K562 (cell line): Measurements from ENCODE around the gene SELENOO. TPM values are rescaled to one million over a fixed set of nuclear protein-coding genes. Genes with fewer than 3 reads are reported as not detected.

ENCODE experiments used
- ATAC-seq: fragments of 200-7000 bp; cut with Tn5 transposase; 3 replicates; pipeline ENCODE4 v1.9.1; 2020; ENCODE audit warnings: moderate library complexity
- BruUV-seq: library from RNA; stranded (reverse); fragments of 400-500 nt; replicated peaks from 2 replicates; lab custom pipeline; 2021; lab: Mats Ljungman, UMichigan
- CTCF ChIA-PET: fragments of 300-600 bp; formaldehyde crosslinking; extraction: SDS; loops from one replicate; lab custom pipeline; 2021; ENCODE audit warnings: low intra/inter-chr PET ratio; lab: Yijun Ruan, JAX
- POLR2A ChIA-PET: fragments of 300-600, 350-650 bp; sonication (Branson Sonifier 250); formaldehyde crosslinking; extraction: SDS; loops from one replicate; lab custom pipeline; 2021; ENCODE audit warnings: antibody characterized with exemption, inconsistent platforms; lab: Yijun Ruan, JAX
- DNase-seq, 4 experiments: peaks; one replicate each; pipeline versions ENCODE4 v3.0.0 to v3.0.0-alpha.2; 2011 to 2018; ENCODE audit warnings: low spot score in 3 of 4, mixed read lengths in 3 of 4; ENCODE audit errors: extremely low read depth in 1 of 4
- FAIRE-seq: peaks from 2 replicates; lab custom pipeline; 2011; peaks lifted over from hg19 to GRCh38; lab: Jason Lieb, UNC
- H2AFZ ChIP-seq: 2 replicates; pipeline ENCODE4 v1.6.0; 2011; ENCODE audit warnings: low read depth, low read length, control low read depth, inconsistent platforms
- H3K27ac ChIP-seq: fragments of 200-600 bp; 3 replicates; pipeline ENCODE4 v1.8.0; 2011; ENCODE audit warnings: low read depth, mild to moderate bottlenecking, control low read depth, inconsistent platforms, low read length, moderate library complexity, mixed read lengths; ENCODE audit errors: extremely low read depth
- H3K27me3 ChIP-seq, 2 experiments: fragments of 300-600 bp in 1 of 2; 2 replicates in 1 of 2; 3 replicates in 1 of 2; pipeline versions ENCODE4 v1.6.0 to v1.8.0; 2011; ENCODE audit warnings: inconsistent platforms in 2 of 2, low read length in 2 of 2, mild to moderate bottlenecking in 1 of 2, mixed read lengths in 1 of 2, moderate library complexity in 1 of 2; ENCODE audit not compliant: control insufficient read depth in 2 of 2, insufficient read depth in 2 of 2
- H3K36me3 ChIP-seq: fragments of 300-600 bp; 3 replicates; pipeline ENCODE4 v1.8.0; 2011; ENCODE audit warnings: mild to moderate bottlenecking, low read length, inconsistent platforms; ENCODE audit not compliant: control insufficient read depth, insufficient read depth
- H3K4me1 ChIP-seq, 2 experiments: fragments of 200-600 bp in 1 of 2; replicated peaks in 1 of 2; 2 replicates in 1 of 2; 3 replicates in 1 of 2; pipeline versions ENCODE4 v1.5.1 to v1.8.0; 2011; ENCODE audit warnings: inconsistent platforms in 2 of 2, low read length in 2 of 2, mild to moderate bottlenecking in 1 of 2, mixed read lengths in 1 of 2, moderate library complexity in 1 of 2; ENCODE audit not compliant: control insufficient read depth in 2 of 2, insufficient read depth in 2 of 2
- H3K4me2 ChIP-seq: 2 replicates; pipeline ENCODE4 v1.6.1; 2011; ENCODE audit warnings: low read length, control low read depth, inconsistent platforms, mixed read lengths; ENCODE audit not compliant: insufficient read depth
- H3K4me3 ChIP-seq: fragments of 200-600 bp; sonication (generic), shearing (Covaris generic); 2 replicates; pipeline ENCODE4 v1.5.1; 2016; ENCODE audit warnings: control low read depth, inconsistent platforms
- H3K79me2 ChIP-seq: fragments of 200-600 bp; 3 replicates; pipeline ENCODE4 v1.8.0; 2011; ENCODE audit warnings: low read length, inconsistent platforms; ENCODE audit not compliant: control insufficient read depth, insufficient read depth
- H3K9ac ChIP-seq, 2 experiments: 2 replicates each; pipeline versions ENCODE4 v1.6.0 to v1.6.1; 2011; ENCODE audit warnings: low read depth in 2 of 2, low read length in 2 of 2, control low read depth in 1 of 2, inconsistent platforms in 1 of 2, mild to moderate bottlenecking in 1 of 2, mixed read lengths in 1 of 2; ENCODE audit not compliant: insufficient read depth in 1 of 2
- H3K9me1 ChIP-seq: one replicate; pipeline ENCODE4 v1.6.0; 2011; ENCODE audit warnings: inconsistent platforms, mild to moderate bottlenecking, low read length, moderate library complexity; ENCODE audit not compliant: control insufficient read depth, insufficient read depth
- H3K9me3 ChIP-seq: replicated peaks from 2 replicates; pipeline ENCODE4 v1.5.1; 2011; ENCODE audit warnings: low read depth, low read length, inconsistent platforms; ENCODE audit not compliant: control insufficient read depth, insufficient read depth
- H4K20me1 ChIP-seq: replicated peaks from 2 replicates; pipeline ENCODE4 v1.6.1; 2011; ENCODE audit warnings: low read length, inconsistent platforms, mixed read lengths; ENCODE audit not compliant: control insufficient read depth, insufficient read depth
- ATF1 ChIP-seq, 2 experiments: fragments of 450-650 bp in 1 of 2; IDR thresholded peaks; 2 replicates each; pipeline ENCODE4 v1.6.1; 2016; ENCODE audit warnings: missing compliant biosample characterization in 1 of 2, missing genetic modification characterization in 1 of 2
- ATF3 ChIP-seq, 2 experiments: fragments of 450-650 bp in 1 of 2; sonication (generic) in 1 of 2; formaldehyde crosslinking in 1 of 2; IDR thresholded peaks in 1 of 2; conservative IDR thresholded peaks in 1 of 2; 2 replicates each; pipeline versions ENCODE4 v1.6.1 to v1.8.1; 2016 to 2023; ENCODE audit warnings: mild to moderate bottlenecking in 2 of 2, moderate library complexity in 2 of 2, inconsistent platforms in 1 of 2, missing genetic modification reagents in 1 of 2
- CBX2 ChIP-seq: fragments of 200-600 bp; sonication (generic); IDR thresholded peaks from one replicate; pipeline ENCODE4 v1.6.1; 2012; ENCODE audit warnings: mild to moderate bottlenecking, low read length, inconsistent platforms; ENCODE audit not compliant: insufficient read depth, poor library complexity, severe bottlenecking
- CEBPG ChIP-seq, 3 experiments: fragments of 200-800 bp in 1 of 3; sonication (Bioruptor generic) in 1 of 3; sonication (generic) in 1 of 3; formaldehyde crosslinking in 1 of 3; IDR thresholded peaks in 2 of 3; conservative IDR thresholded peaks in 1 of 3; 2 replicates each; pipeline versions ENCODE4 v1.6.1 to v1.8.0; 2016 to 2022; ENCODE audit warnings: missing compliant biosample characterization in 2 of 3, missing genetic modification characterization in 2 of 3, mild to moderate bottlenecking in 1 of 3, missing genetic modification reagents in 1 of 3
- ELF1 ChIP-seq: fragments of 200-800 bp; sonication (Bioruptor generic); IDR thresholded peaks from 2 replicates; pipeline ENCODE4 v1.6.1; 2016; ENCODE audit warnings: missing genetic modification characterization, missing compliant biosample characterization
- GATA2 ChIP-seq: sonication (generic); formaldehyde crosslinking; IDR thresholded peaks from 2 replicates; pipeline ENCODE4 v1.4.0; 2020; ENCODE audit warnings: mild to moderate bottlenecking, missing genetic modification reagents
- NFIC ChIP-seq: fragments of 450-650 bp; IDR thresholded peaks from 2 replicates; pipeline ENCODE4 v1.6.1; 2017; ENCODE audit warnings: mild to moderate bottlenecking, inconsistent platforms
- POLR2G ChIP-seq: fragments of 200-400 bp; formaldehyde crosslinking; IDR thresholded peaks from 2 replicates; pipeline ENCODE4 v1.6.1; 2017; ENCODE audit warnings: low read depth, mild to moderate bottlenecking, antibody characterized with exemption, low read length, moderate library complexity
- RBM15 ChIP-seq: fragments of 200-400 bp; formaldehyde crosslinking; IDR thresholded peaks from 2 replicates; pipeline ENCODE4 v1.6.1; 2018; ENCODE audit warnings: mild to moderate bottlenecking, low read length, moderate library complexity; ENCODE audit not compliant: insufficient read depth
- ZNF561 ChIP-seq: fragments of 450-650 bp; formaldehyde crosslinking; conservative IDR thresholded peaks from 2 replicates; pipeline ENCODE4 v1.4.0; 2020; ENCODE audit warnings: mild to moderate bottlenecking, moderate library complexity
- WGBS: fragments of 100-300 bp; shearing (Covaris generic); methylation state at CpG from one replicate; pipeline ENCODE4 v1.1.6; 2016; ENCODE audit warnings: low coverage, mixed read lengths; ENCODE audit not compliant: insufficient coverage; ENCODE audit errors: missing lambda C conversion rate; 5-methylcytosine and 5-hydroxymethylcytosine counted together
- in situ Hi-C: fragments of 300-500 bp; cut with MboI; formaldehyde crosslinking; loops from 4 replicates; pipeline ENCODE4 v1.15.0; 2018; ENCODE audit warnings: inconsistent platforms, mixed read lengths
- intact Hi-C: fragments of 100-400 bp; cut with micrococcal nuclease; formaldehyde crosslinking; loops from 2 replicates; pipeline ENCODE4 v1.14.2; 2022
- polyA plus RNA-seq, 8 experiments: library from polyadenylated mRNA; depleted of rRNA in 4 of 8; stranded (reverse) in 5 of 8; unstranded in 3 of 8; fragments of >200 nt; fragmentation: Nextera tagmentation in 2 of 8; fragmentation: Illumina TruSeq in 1 of 8; extraction: Ambion mirVana in 2 of 8; extraction: Trizol in 1 of 8; gene quantifications; 2 replicates each; pipeline versions ENCODE4 v1.2.1 to v1.2.3, GENCODE V29; 2011 to 2014; ENCODE audit warnings: inconsistent platforms in 1 of 8, missing spikeins in 1 of 8
- total RNA-seq, 7 experiments: library from RNA; depleted of rRNA in 6 of 7; stranded (reverse); fragments of >200 nt in 6 of 7; fragmentation: Illumina TruSeq in 2 of 7; extraction: Trizol in 2 of 7; gene quantifications; 2 replicates each; pipeline versions ENCODE4 v1.2.1 to v1.2.3, GENCODE V29; 2011 to 2021; ENCODE audit warnings: low replicate concordance in 1 of 7

SELENOO gene
- total and polyA plus RNA-seq, 9 of the 15 experiments (the other 6 are each of a cell fraction or from before 2014, with no cell fraction given) = 0.37 to 24.9 (median 8.3) TPM

GRCh38 chr22:50215297-50216054 lies 14.7 kb downstream of the SELENOO start:
- Histone ChIP-seq H2AFZ (no peak overlapping the region), H3K9ac (no peak overlapping the region)
- TF ChIP-seq ELF1 (tag) (no peak), ATF1 (CRISPR knock-in tag; IDR thresholded peaks at IDR 0.05) (no peak), ATF1 (tag; IDR thresholded peaks at IDR 0.05) (no peak), GATA2 (no peak), CBX2 (no peak), RBM15 (no peak), CEBPG (CRISPR knock-in tag; IDR thresholded peaks at IDR 0.05) (no peak), CEBPG (tag; conservative IDR thresholded peaks at IDR 0.05 in 1 of 2, IDR thresholded peaks at IDR 0.05 in 1 of 2) (no peak), POLR2G (peak; percentile 58), ZNF561 (CRISPR knock-in tag) (no peak), ATF3 (IDR thresholded peaks at IDR 0.05) (no peak), ATF3 (CRISPR knock-in tag; conservative IDR thresholded peaks at IDR 0.05) (no peak), NFIC (peak; percentile 74)
- TF ChIP-seq, all 486 proteins: peak for 2
- Histone ChIP-seq H3K4me1 (peaks cover 0 to 32% of the 10 kb centered on the region in 2 experiments; a peak in 3 of 5 replicates), H3K9me3 (0 out of 2 replicates have a peak, but pooled peaks cover 3% of the 10 kb centered on the region), H3K27me3 (no peaks in the 10 kb centered on the region), H3K27ac (no peak overlapping the region), H3K36me3 (peaks cover 84% of the 10 kb centered on the region), H3K4me2 (no peak overlapping the region), H3K79me2 (peaks cover 13% of the 10 kb centered on the region; the same call in 2 of the 3 replicates), H3K4me3 (no peak overlapping the region), H4K20me1 (0 out of 2 replicates have a peak, but pooled peaks cover under 1% of the 10 kb centered on the region), H3K9me1 (no peaks in the 10 kb centered on the region)
- POLR2A ChIA-PET = interaction anchor here (0.6 to 1.0 kb wide), 3 partner anchors 13 to 285 kb away, joined by 3 read pairs; no protein-coding TSS in a partner anchor
- no TSS peak for BruUV-seq
- ATAC-seq (no peak), FAIRE-seq (no peak), DNase-seq (no peak)
- CTCF ChIA-PET = no interaction called here
- WGBS = 95% methylated on average over 6 of the region's 17 CpGs
- intact Hi-C loops = no loop called here
- in situ Hi-C loops = no loop called here
